Retinal pigment epithelial cell (primary cell): ENCODE results near the gene AMBRA1.

Experiments used
- DNase-seq: peaks from one replicate; pipeline ENCODE4 v3.0.0-alpha.2; 2010; ENCODE audit warnings: low read depth
- H3K4me3 ChIP-seq: 2 replicates; pipeline ENCODE4 v1.5.1; 2011; ENCODE audit warnings: mild to moderate bottlenecking, low read length, control low read depth, moderate library complexity
- CTCF ChIP-seq: conservative IDR thresholded peaks from 2 replicates; pipeline ENCODE4 v1.5.1; 2011; ENCODE audit warnings: low read depth, low read length, control low read depth, inconsistent platforms

Gene AMBRA1

GRCh38 chr11:46475926-46476545 lies 117.8 kb downstream of the AMBRA1 start:
- no peak for TF ChIP-seq CTCF
- DNase-seq, result no peak
- no peak overlapping the region for H3K4me3 ChIP-seq

GRCh38 chr11:46475051-46475925 lies 118.5 kb downstream of the AMBRA1 start:
- TF ChIP-seq CTCF, result no peak
- DNase-seq, result no peak
- no peak overlapping the region for H3K4me3 ChIP-seq

- no peak overlapping the region for H3K4me3 ChIP-seq
- TF ChIP-seq CTCF, result no peak
- DNase-seq, result no peak
Observed at GRCh38 chr11:46472662-46472994, 121.2 kb downstream of the AMBRA1 start.

GRCh38 chr11:46471943-46472661 lies 121.7 kb downstream of the AMBRA1 start:
- no peak for TF ChIP-seq CTCF
- no peak for DNase-seq
- no peak overlapping the region for H3K4me3 ChIP-seq

- no peak overlapping the region for H3K4me3 ChIP-seq
- no peak for TF ChIP-seq CTCF
- no peak for DNase-seq
Observed at GRCh38 chr11:46469926-46470325, 123.9 kb downstream of the AMBRA1 start.

- no peak overlapping the region for H3K4me3 ChIP-seq
- TF ChIP-seq CTCF, result no peak
- DNase-seq, result no peak
Observed at GRCh38 chr11:46465683-46466082, 128.1 kb downstream of the AMBRA1 start.
